GM18868 (cell line): ENCODE measurements around the gene NBPF9.
"Not testable (repeated sequence)": the region's sequence is repeated elsewhere in the genome, so short reads cannot be mapped to it uniquely, and the experiment has no call there.

ENCODE experiments used
- ATAC-seq: cut with Tn5 transposase; IDR thresholded peaks from one replicate; pipeline ENCODE4 v1.9.1; 2021; ENCODE audit warnings: mild to moderate bottlenecking, moderate library complexity; ENCODE audit not compliant: unreplicated experiment

The NBPF9 gene

GRCh38 chr1:149103109-149104081 is at the start of gene NBPF9:
Gene NBPF9, minus strand, starts transcription at chr1:149103551. Its CDS starts 21,412 bp downstream, at chr1:149082139.
- peak; percentile 98 for ATAC-seq

GRCh38 chr1:149149909-149150308 is 46.6 kb upstream of the NBPF9 start:
- not testable (repeated sequence) for ATAC-seq

GRCh38 chr1:149137585-149137984 is 34.2 kb upstream of the NBPF9 start:
- not testable (repeated sequence) for ATAC-seq

GRCh38 chr1:149130938-149131337 is 27.6 kb upstream of the NBPF9 start:
- ATAC-seq: not testable (repeated sequence)

- not testable (repeated sequence) for ATAC-seq
Observed at GRCh38 chr1:149129245-149129644, 25.9 kb upstream of the NBPF9 start.

GRCh38 chr1:149126555-149127145 is 23.3 kb upstream of the NBPF9 start:
- ATAC-seq: not testable (repeated sequence)

- ATAC-seq: not testable (repeated sequence)
Observed at GRCh38 chr1:149123948-149124926, 20.9 kb upstream of the NBPF9 start.

- ATAC-seq: not testable (repeated sequence)
Observed at GRCh38 chr1:149112828-149113227, 9.5 kb upstream of the NBPF9 start.

- ATAC-seq: not testable (repeated sequence)
Observed at GRCh38 chr1:149110343-149110742, 7.0 kb upstream of the NBPF9 start.

- ATAC-seq: peak; percentile 35
Observed at GRCh38 chr1:149102574-149102973, 777 bp downstream of the NBPF9 start.

GRCh38 chr1:149098276-149098675 is 5.1 kb downstream of the NBPF9 start:
- ATAC-seq: not testable (repeated sequence)

- not testable (repeated sequence) for ATAC-seq
Observed at GRCh38 chr1:149093155-149093554, 10.2 kb downstream of the NBPF9 start.

GRCh38 chr1:149075505-149076127 is 27.7 kb downstream of the NBPF9 start:
- ATAC-seq: not testable (repeated sequence)

GRCh38 chr1:149064611-149065010 is 38.7 kb downstream of the NBPF9 start:
- ATAC-seq: not testable (repeated sequence)

- ATAC-seq: not testable (repeated sequence)
Observed at GRCh38 chr1:149043056-149043455, 60.3 kb downstream of the NBPF9 start.

- ATAC-seq: not testable (repeated sequence)
Observed at GRCh38 chr1:149033916-149034315, 69.4 kb downstream of the NBPF9 start.

GRCh38 chr1:149024327-149024726 is 79.0 kb downstream of the NBPF9 start:
- not testable (repeated sequence) for ATAC-seq

GRCh38 chr1:149018577-149018976 is 84.8 kb downstream of the NBPF9 start:
- ATAC-seq: not testable (repeated sequence)

- not testable (repeated sequence) for ATAC-seq
Observed at GRCh38 chr1:149016626-149017025, 86.7 kb downstream of the NBPF9 start.

- ATAC-seq: not testable (repeated sequence)
Observed at GRCh38 chr1:149015522-149015921, 87.8 kb downstream of the NBPF9 start.
